Osteocyte (in vitro differentiated cells): ENCODE results near the gene LCNL1. TPM values are rescaled to one million over a fixed set of nuclear protein-coding genes. Genes with fewer than 3 reads are reported as not detected.

Experiments used
- DNase-seq: peaks from one replicate; pipeline ENCODE4 v3.0.0; 2021; ENCODE audit warnings: mixed read lengths; ENCODE audit not compliant: unreplicated experiment; ENCODE audit errors: extremely low spot score
- H3K27ac Mint-ChIP-seq: one replicate; pipeline ENCODE4 v1.8.0; 2021; ENCODE audit warnings: mild to moderate bottlenecking, mixed read lengths; ENCODE audit not compliant: unreplicated experiment
- H3K27me3 Mint-ChIP-seq: one replicate; pipeline ENCODE4 v1.8.0; 2021; ENCODE audit warnings: mixed read lengths; ENCODE audit not compliant: unreplicated experiment
- H3K36me3 Mint-ChIP-seq: one replicate; pipeline ENCODE4 v1.8.0; 2021; ENCODE audit warnings: mixed read lengths; ENCODE audit not compliant: unreplicated experiment
- H3K4me1 Mint-ChIP-seq: one replicate; pipeline ENCODE4 v1.8.0; 2021; ENCODE audit warnings: mixed read lengths; ENCODE audit not compliant: unreplicated experiment
- H3K4me3 Mint-ChIP-seq: one replicate; pipeline ENCODE4 v1.8.0; 2021; ENCODE audit warnings: mild to moderate bottlenecking, moderate library complexity, mixed read lengths; ENCODE audit not compliant: unreplicated experiment
- H3K9me3 Mint-ChIP-seq: one replicate; pipeline ENCODE4 v1.8.0; 2021; ENCODE audit warnings: mixed read lengths; ENCODE audit not compliant: unreplicated experiment
- total RNA-seq: library from RNA; stranded (reverse); gene quantifications from 2 replicates; pipeline ENCODE4 v1.2.1, GENCODE V29; 2021
- TF ChIP-seq, protein P1 (sequence below): fragments of 200-600 bp; sonication (generic); IDR thresholded peaks from 2 replicates; pipeline ENCODE4 v1.5.0; 2021; ENCODE audit warnings: antibody characterized with exemption, mild to moderate bottlenecking, moderate library complexity

The LCNL1 gene
- total RNA-seq, 1 donor from 2014 or later, result 3.4 TPM

- TF ChIP-seq, protein P1, sequence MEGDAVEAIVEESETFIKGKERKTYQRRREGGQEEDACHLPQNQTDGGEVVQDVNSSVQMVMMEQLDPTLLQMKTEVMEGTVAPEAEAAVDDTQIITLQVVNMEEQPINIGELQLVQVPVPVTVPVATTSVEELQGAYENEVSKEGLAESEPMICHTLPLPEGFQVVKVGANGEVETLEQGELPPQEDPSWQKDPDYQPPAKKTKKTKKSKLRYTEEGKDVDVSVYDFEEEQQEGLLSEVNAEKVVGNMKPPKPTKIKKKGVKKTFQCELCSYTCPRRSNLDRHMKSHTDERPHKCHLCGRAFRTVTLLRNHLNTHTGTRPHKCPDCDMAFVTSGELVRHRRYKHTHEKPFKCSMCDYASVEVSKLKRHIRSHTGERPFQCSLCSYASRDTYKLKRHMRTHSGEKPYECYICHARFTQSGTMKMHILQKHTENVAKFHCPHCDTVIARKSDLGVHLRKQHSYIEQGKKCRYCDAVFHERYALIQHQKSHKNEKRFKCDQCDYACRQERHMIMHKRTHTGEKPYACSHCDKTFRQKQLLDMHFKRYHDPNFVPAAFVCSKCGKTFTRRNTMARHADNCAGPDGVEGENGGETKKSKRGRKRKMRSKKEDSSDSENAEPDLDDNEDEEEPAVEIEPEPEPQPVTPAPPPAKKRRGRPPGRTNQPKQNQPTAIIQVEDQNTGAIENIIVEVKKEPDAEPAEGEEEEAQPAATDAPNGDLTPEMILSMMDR, result no peak
- Mint-ChIP-seq H3K4me3 (no peak overlapping the region), H3K9me3 (no peaks in the 10 kb centered on the region), H3K27ac (no peak overlapping the region), H3K4me1 (no peaks in the 10 kb centered on the region), H3K27me3 (no peaks in the 10 kb centered on the region), H3K36me3 (peaks cover 1% of the 10 kb centered on the region)
- no peak for DNase-seq
These were observed 27.3 kb downstream of the LCNL1 start for GRCh38 chr9:137009938-137010732.

DNA sequence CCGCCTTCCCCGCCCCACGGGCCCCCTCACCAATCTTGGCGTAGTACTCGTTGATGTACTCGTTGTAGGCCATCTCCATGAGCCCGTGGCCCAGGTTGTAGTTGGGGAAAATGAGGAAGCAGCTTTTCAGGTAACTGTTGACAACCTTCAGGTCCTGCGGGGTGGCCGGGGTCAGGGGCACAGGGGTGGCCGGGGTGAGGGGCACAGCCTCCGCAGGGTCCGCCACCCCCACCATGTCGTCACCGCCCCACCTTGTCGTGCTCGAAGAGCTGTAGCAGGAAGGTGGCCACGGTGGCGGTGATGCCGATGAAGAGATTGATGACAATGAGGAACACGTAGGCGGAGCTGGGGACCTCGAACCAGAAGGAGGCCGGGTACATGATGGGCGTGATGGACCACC, 28.4 kb downstream of the LCNL1 start:
- Mint-ChIP-seq H3K27ac (no peak overlapping the region), H3K9me3 (no peaks in the 10 kb centered on the region), H3K36me3 (peaks cover 1% of the 10 kb centered on the region), H3K4me1 (no peaks in the 10 kb centered on the region), H3K27me3 (no peaks in the 10 kb centered on the region), H3K4me3 (no peak overlapping the region)
- DNase-seq, result no peak
- TF ChIP-seq, protein P1, result no peak

GRCh38 chr9:137011907-137012675, 29.3 kb downstream of the LCNL1 start:
- Mint-ChIP-seq H3K27ac (no peak overlapping the region), H3K9me3 (no peaks in the 10 kb centered on the region), H3K4me1 (no peaks in the 10 kb centered on the region), H3K36me3 (peaks cover 3% of the 10 kb centered on the region), H3K4me3 (no peak overlapping the region), H3K27me3 (no peaks in the 10 kb centered on the region)
- TF ChIP-seq, protein P1, result no peak
- no peak for DNase-seq

DNA sequence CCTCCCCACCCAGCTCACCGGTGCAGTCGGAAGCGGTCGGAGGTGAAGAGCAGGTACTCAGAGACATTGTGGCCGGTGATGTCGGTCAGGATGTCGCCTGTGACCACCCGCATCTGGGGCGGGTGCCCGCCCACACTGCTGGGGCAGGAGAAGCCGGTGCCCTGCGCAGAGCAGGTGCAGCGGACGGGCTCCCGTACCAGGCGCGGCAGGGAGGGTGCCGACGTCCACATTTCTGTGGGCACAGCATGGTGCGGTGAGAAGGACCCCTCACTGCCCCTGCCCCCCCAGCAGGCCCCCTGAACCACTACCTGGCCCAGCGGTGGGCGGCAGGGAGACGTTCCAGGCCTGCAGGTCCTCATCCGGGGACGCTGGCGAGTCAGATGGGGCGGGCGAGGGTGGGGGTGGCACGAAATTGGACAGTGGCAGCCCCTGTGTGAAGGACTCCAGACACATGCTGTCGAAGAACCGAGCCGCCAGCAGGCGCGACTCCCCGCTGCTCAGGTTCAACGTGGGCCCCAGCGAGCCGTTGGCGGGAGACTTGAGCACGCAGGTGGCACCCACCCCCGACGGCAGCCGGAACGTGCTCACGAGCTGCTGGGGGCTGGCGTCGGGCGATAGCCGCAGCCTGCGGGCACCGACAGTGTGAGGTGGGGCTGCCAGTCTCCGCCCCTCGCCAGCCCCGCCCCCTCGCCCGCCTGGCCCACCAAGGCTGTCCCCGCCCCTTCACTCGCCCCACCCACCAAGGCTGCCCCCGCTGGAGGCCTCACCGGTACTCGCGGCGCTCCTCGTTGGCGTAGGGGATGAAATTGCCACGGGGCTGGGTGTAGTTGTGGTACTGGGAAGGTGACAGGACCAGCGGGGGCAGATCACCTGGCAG, 30.1 kb downstream of the LCNL1 start:
- DNase-seq, result no peak
- Mint-ChIP-seq H3K27ac (no peak overlapping the region), H3K9me3 (no peaks in the 10 kb centered on the region), H3K4me1 (no peaks in the 10 kb centered on the region), H3K4me3 (no peak overlapping the region), H3K36me3 (peaks cover 3% of the 10 kb centered on the region), H3K27me3 (no peaks in the 10 kb centered on the region)
- TF ChIP-seq, protein P1, result no peak
